Inflammatory macrophage treated with lipopolysaccharide for 1 hour (primary cell): ENCODE results near the gene GALP.
A peak's percentile ranks its signal among the peaks of the same experiment; 100 is the strongest.
"Not testable (repeated sequence)": the region's sequence is repeated elsewhere in the genome, so short reads cannot be mapped to it uniquely, and the experiment has no call there.

Experiments used
- DNase-seq, 2 donors: peaks; one replicate each; pipeline ENCODE4 v3.0.0-alpha.2; 2020 to 2022

GALP gene

GRCh38 chr19:56175861-56176307 is at the start of gene GALP:
GALP (plus strand) TSS chr19:56176008; CDS start chr19:56177109, 1,101 bp downstream.
- not testable (repeated sequence) for DNase-seq

- DNase-seq: no peak
Measured at GRCh38 chr19:56126983-56127780, 48.6 kb upstream of the GALP start.

- DNase-seq: no peak
Measured at GRCh38 chr19:56130006-56130405, 45.8 kb upstream of the GALP start.

- no peak for DNase-seq
Measured at GRCh38 chr19:56131651-56132050, 44.2 kb upstream of the GALP start.

GRCh38 chr19:56132316-56132822 is 43.4 kb upstream of the GALP start:
- DNase-seq: no peak

GRCh38 chr19:56133858-56134653 is 41.8 kb upstream of the GALP start:
- peak in 1 of 2 donors; percentile 31 for DNase-seq

GRCh38 chr19:56134654-56134921 is 41.2 kb upstream of the GALP start:
- DNase-seq: no peak

GRCh38 chr19:56136362-56136761 is 39.4 kb upstream of the GALP start:
- no peak for DNase-seq

- DNase-seq: no peak
Measured at GRCh38 chr19:56137405-56137804, 38.4 kb upstream of the GALP start.

- peak; percentile 49 to 55 for DNase-seq
Measured at GRCh38 chr19:56138069-56138468, 37.7 kb upstream of the GALP start.

- DNase-seq: peak; percentile 16 to 62
Measured at GRCh38 chr19:56139847-56140582, 35.8 kb upstream of the GALP start.

- DNase-seq: peak; percentile 98 to 99
Measured at GRCh38 chr19:56140583-56141416, 35.0 kb upstream of the GALP start, which contains the start of gene ZNF444. ZNF444 (plus strand) TSS chr19:56141287; CDS start chr19:56146912, 5,625 bp downstream.

GRCh38 chr19:56141417-56141993 is 34.3 kb upstream of the GALP start:
- no peak for DNase-seq

GRCh38 chr19:56142087-56142787 is 33.6 kb upstream of the GALP start:
- DNase-seq: no peak

- no peak for DNase-seq
Measured at GRCh38 chr19:56142897-56143434, 32.8 kb upstream of the GALP start.

- DNase-seq: no peak
Measured at GRCh38 chr19:56144376-56144775, 31.4 kb upstream of the GALP start.

GRCh38 chr19:56144831-56145230 is 31.0 kb upstream of the GALP start:
- no peak for DNase-seq

- no peak for DNase-seq
Measured at GRCh38 chr19:56145698-56146097, 30.1 kb upstream of the GALP start.

- DNase-seq: no peak
Measured at GRCh38 chr19:56146904-56147303, 28.9 kb upstream of the GALP start.

GRCh38 chr19:56147307-56147706 is 28.5 kb upstream of the GALP start:
- no peak for DNase-seq

GRCh38 chr19:56148096-56148495 is 27.7 kb upstream of the GALP start:
- no peak for DNase-seq
